Measurements from ENCODE around the gene SMARCA5. TPM values are rescaled to one million over a fixed set of nuclear protein-coding genes. Genes with fewer than 3 reads are reported as not detected.

SMARCA5 gene
- total RNA-seq, 1 experiment from 2014 or later, result 24.2 TPM

Other genes with a start within 250 kb of the SMARCA5 start
- 7.8 and 8.7 TPM in 2 replicates for gene GAB1, start 176.8 kb upstream of the SMARCA5 start, total RNA-seq (2014; rRNA removed; shearing (Covaris generic))
- not detected in 2 replicates for gene FREM3, start 187.0 kb downstream of the SMARCA5 start, total RNA-seq (2014; rRNA removed; shearing (Covaris generic))

All from HT-29 (cell line).